ENCODE data around the gene B3GNT2. TPM values are rescaled to one million over a fixed set of nuclear protein-coding genes. Genes with fewer than 3 reads are reported as not detected.
"Not testable (repeated sequence)": the region's sequence is repeated elsewhere in the genome, so short reads cannot be mapped to it uniquely, and the experiment has no call there.

B3GNT2 gene
- total RNA-seq (2014; rRNA removed; shearing (Covaris generic)), result 31.0 and 36.9 TPM in 2 replicates

GRCh38 chr2:62195421-62196277 lies at the start of gene B3GNT2:
B3GNT2 (plus strand) TSS chr2:62196115; CDS start chr2:62222221, 26,106 bp downstream.
- peak; percentile 66 for DNase-seq (ENCODE audit: low read depth)

GRCh38 chr2:62146790-62147189 lies 49.1 kb upstream of the B3GNT2 start:
- not testable (repeated sequence) for DNase-seq (ENCODE audit: low read depth)

- peak; percentile 50 for DNase-seq (ENCODE audit: low read depth)
Observed at GRCh38 chr2:62147610-62148301, 48.2 kb upstream of the B3GNT2 start.

- peak; percentile 93 for DNase-seq (ENCODE audit: low read depth)
Observed at GRCh38 chr2:62149708-62150107, 46.2 kb upstream of the B3GNT2 start.

GRCh38 chr2:62150597-62151305 lies 45.2 kb upstream of the B3GNT2 start:
- DNase-seq (ENCODE audit: low read depth), result peak; percentile 94

- DNase-seq (ENCODE audit: low read depth), result no peak
Observed at GRCh38 chr2:62151306-62151638, 44.6 kb upstream of the B3GNT2 start.

- peak; percentile 91 for DNase-seq (ENCODE audit: low read depth)
Observed at GRCh38 chr2:62152000-62152399, 43.9 kb upstream of the B3GNT2 start.

GRCh38 chr2:62156861-62157496 lies 38.9 kb upstream of the B3GNT2 start:
- no peak for DNase-seq (ENCODE audit: low read depth)

- no peak for DNase-seq (ENCODE audit: low read depth)
Observed at GRCh38 chr2:62158444-62159121, 37.3 kb upstream of the B3GNT2 start.

- not testable (repeated sequence) for DNase-seq (ENCODE audit: low read depth)
Observed at GRCh38 chr2:62160691-62161090, 35.2 kb upstream of the B3GNT2 start.

GRCh38 chr2:62163106-62163831 lies 32.6 kb upstream of the B3GNT2 start:
- no peak for DNase-seq (ENCODE audit: low read depth)

- no peak for DNase-seq (ENCODE audit: low read depth)
Observed at GRCh38 chr2:62163834-62164233, 32.1 kb upstream of the B3GNT2 start.

GRCh38 chr2:62175728-62176127 lies 20.2 kb upstream of the B3GNT2 start:
- no peak for DNase-seq (ENCODE audit: low read depth)

- DNase-seq (ENCODE audit: low read depth), result no peak
Observed at GRCh38 chr2:62176801-62177200, 19.1 kb upstream of the B3GNT2 start.

- DNase-seq (ENCODE audit: low read depth), result no peak
Observed at GRCh38 chr2:62177392-62178049, 18.4 kb upstream of the B3GNT2 start.

- DNase-seq (ENCODE audit: low read depth), result peak; percentile 7
Observed at GRCh38 chr2:62178741-62179271, 17.1 kb upstream of the B3GNT2 start.

- DNase-seq (ENCODE audit: low read depth), result no peak
Observed at GRCh38 chr2:62180975-62181374, 14.9 kb upstream of the B3GNT2 start.

GRCh38 chr2:62181843-62182242 lies 14.1 kb upstream of the B3GNT2 start:
- DNase-seq (ENCODE audit: low read depth), result no peak

GRCh38 chr2:62184512-62185230 lies 11.2 kb upstream of the B3GNT2 start:
- no peak for DNase-seq (ENCODE audit: low read depth)

All from M059J (cell line).